NCI-H2081 (cell line): ENCODE results near the gene TCEANC.

ENCODE experiments used
- DNase-seq, 2 experiments: peaks; one replicate each; lab custom pipeline; 2025; lab: John Stamatoyannopoulos, UW

Gene TCEANC

DNA sequence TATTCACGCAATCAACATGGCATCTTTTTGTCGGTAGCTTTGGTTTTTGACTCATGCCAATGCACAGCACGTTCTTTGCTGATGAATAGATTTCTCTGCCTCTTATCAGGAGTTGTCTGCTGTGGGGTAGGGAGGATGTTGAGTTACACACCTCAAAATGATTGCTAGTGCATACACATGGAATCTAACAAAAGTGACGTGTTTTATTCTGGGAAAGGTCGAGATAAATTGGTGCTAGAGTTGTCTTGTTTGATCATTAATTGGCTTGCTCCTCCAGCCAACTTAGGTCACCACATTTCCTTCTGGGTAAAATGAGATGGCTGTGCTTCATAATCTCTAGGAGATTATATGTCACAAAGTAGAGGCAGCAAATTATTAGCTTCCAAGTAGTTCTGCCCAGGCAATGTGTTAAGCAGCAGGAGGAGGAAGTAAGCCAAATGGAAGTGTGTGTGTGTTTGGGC is 39.9 kb downstream of the TCEANC start:
- DNase-seq, result no peak

DNA sequence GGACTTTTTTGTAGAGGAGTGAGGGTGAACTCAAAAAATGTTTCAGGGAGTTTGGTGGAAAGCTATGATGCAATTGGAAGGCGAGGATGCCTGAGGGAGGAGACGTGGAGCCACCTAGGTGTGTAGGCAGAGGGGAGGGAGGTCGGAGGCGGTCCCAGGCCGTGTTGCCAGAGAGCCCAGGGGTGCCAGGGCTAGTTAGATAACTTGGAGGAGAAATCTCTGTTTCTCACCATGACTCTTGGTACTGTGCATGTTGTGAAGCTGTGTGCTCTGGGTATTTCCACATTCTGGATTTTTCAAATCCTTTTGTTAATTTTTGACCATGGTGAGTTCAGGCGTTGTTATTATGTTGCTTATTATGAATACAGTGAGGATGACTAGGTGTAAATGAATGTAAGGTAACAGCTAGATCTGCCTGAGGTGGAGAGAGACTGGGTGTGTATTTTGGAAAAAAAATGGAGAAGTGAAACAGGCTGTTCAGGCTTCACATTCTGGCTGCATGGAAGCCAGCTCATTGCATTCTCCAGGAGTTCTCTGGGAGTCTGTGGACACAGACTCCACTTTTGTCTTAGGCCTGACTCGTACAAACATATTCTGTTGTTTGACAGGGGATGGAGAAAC is 40.5 kb downstream of the TCEANC start:
- DNase-seq, result no peak

DNA sequence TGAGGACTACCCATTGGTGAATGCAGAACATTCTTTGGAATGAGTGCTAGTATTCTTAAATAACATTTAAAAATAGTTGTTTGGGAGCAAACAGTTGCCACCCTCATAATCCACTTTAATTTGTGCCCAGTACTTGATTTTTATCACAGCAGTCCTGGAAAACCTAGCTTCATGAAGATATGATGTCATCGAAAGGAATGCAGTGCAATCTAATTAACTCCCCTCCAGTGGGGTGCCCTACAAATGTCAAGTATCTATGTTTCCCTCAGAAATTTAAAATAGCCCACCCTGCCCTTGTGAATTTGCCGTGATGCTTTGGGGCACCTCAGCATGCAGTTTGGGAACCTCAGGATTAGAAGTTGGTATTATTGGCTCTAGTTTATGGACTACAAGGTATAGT is 41.4 kb downstream of the TCEANC start:
- DNase-seq, result no peak

DNA sequence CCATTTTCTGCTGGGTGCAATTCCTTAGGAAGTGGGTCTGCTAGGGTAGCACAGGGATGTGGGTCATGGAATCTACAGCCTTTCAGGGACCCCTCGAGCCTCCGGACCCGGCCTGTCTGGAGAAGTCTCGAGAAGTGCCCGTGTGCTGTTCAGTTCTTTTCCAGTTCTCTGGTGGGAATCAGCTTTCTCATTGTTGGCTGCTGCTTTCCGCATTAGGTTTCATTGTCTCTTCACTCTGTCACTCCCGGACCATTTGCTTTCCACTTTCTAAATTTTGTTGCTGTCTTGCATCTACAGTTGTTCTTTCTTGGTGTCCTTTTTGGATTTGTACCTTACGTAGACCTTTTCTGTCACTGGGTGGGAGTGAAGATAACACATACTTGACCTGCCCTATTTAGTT is 42.0 kb downstream of the TCEANC start:
- DNase-seq, result no peak

DNA sequence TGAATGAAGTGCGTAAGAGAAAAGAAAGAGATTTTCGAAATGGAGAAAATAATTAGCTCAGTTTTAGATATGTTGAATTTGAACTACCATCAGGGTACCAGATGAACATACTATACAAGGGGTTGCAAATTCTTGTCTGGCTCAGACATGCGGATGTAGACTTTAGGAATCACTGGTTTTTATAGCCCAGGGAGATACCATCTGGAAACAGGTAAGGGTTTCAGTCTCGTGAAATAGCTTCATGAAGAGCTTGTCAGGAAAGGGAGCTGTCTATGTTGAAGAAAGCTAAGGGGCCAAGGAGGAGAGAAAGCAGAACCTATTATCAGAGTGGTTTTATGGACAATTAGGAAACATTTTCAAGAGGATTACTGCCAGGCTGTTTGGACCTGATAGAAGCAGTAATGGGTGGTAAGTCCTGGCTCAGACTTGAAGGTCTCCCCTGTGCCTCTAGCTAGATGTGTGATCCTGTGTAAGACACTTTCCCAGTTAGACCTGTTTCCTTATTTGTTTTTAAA is 42.7 kb downstream of the TCEANC start:
- DNase-seq, result no peak

DNA sequence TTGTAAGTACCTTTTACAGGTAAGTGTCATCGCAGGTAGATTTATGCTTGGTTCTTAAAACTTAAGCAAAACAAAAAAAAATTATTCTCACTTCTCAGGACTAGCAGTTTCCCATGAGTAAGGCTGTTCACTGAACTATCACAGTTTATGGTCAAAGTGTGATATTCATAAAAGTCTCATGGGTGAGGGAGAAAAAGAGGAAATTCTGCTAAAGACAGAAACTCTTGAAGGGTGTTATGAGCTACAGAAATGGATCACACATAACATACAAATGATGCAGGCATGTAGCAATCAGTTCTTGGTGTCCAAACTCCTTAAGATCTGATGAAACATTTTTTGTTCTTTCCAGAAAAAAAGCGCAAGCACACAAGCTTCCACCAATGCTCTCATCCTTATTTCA is 44.5 kb downstream of the TCEANC start:
- DNase-seq, result no peak

DNA sequence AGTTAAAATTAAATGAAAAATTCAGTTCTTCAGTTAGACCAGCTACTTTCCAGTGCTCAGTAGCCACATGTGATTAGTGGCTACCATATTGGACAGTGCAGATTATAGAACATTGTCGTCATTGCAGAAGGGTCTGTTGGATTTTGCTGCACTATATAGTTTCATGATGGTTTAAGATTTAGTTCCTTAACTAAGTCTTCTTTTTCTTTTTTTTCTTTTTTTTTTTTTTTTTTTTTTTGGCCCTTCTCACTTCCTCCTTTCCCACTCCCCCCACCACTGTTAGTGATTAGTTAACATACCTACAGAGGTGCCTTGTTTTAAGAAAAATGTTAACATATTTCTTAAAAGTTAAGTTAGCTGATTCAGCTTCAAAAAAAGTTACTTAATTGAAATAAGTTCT is 45.0 kb downstream of the TCEANC start:
- DNase-seq, result no peak

DNA sequence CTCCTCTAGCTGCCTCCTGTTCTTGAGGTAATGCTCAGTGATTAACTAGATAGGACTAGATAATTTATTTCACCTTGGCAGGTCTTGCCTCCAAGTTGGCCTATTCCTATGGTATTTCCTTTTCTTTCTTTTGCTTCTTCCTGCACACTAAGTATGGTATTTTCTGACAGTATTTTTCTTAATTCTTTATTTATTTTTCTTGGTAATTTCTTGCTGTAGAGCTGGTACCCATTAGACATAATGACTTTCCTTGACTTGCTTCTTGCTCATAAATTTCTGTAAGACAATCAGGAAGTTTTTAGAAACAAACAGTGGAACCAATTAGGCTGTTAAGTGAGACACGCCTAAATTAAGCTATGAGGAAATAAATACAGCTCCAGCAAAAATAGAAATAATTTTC is 45.5 kb downstream of the TCEANC start:
- DNase-seq, result no peak

DNA sequence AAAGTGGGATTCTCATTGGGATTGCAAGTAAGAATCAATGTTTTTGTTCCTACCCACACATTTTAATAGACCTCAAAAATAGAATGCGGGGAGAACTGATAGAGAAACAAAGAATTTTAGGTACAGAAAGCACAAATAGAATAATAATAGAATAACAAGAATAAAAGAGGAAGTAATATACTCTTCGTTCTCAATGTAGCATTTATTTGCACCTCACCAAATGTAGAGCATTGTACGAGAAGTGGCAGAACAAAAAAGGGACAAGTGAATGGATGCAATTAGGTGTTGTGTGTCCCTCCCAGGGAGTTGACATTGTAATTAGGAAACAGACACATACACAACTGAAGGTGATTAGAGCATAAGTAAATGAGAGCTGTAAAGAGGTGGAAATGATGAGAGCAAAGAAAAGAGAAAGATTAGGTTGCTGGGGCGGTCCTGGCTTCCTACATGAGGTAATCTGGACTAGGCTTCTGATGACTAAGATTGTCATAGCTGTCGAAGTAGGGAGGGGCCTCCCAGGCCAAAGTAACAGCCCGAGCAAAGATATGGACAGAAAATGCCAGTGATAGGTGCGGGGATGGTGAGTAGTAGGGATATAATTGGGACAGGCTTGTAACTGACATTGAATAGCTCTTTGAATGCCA is 46.4 kb downstream of the TCEANC start:
- no peak for DNase-seq

DNA sequence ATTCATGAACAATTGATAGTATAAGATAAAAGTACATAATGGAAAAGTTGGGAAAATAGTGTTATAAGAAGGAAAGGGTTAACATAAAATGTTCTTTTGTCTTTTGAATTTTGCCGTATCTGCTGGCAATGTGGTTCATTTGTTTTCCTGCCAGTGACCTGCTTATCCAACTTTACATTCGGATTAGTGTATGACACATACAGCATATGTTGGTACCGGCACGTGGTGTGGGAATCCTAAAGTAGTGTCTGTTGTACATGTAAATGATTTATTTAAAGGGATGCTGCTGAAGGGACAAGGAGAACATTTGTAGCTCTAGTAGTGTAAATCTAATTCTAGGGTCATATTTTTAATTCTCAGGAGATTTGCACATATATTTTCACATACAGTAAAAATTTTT is 47.4 kb downstream of the TCEANC start:
- no peak for DNase-seq

DNA sequence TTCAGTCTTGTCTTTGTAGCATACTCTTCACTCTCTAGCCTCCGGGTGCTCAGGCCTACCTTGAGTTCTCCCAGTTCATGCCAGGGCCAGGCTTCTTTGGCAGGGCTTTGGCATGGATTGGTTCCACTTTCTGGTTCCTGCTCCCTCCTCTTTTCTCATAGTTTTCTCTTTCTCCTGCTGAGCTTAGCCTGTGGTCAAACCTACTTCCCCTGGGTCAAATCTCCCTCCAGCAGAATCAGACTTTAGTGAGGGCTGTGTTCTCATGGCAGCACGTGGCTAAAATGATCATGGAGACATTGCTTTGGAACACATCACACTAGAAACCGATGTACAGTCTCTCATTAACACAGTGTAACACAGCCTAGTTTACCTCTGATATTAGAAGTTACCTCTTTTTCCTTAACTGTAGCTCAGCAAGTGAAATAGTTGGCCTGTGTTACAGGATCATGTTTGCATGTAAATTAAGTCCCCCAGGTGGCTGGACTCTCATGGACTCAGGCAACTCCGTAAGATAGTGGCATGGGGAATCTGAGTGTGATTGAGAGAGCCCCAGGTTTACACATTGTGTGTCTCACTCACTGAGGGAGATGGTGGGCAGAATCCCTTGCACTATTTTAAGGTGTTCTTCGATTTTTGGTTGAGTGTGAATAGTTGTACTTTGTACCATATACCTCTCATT is 49.3 kb downstream of the TCEANC start:
- DNase-seq, result no peak

DNA sequence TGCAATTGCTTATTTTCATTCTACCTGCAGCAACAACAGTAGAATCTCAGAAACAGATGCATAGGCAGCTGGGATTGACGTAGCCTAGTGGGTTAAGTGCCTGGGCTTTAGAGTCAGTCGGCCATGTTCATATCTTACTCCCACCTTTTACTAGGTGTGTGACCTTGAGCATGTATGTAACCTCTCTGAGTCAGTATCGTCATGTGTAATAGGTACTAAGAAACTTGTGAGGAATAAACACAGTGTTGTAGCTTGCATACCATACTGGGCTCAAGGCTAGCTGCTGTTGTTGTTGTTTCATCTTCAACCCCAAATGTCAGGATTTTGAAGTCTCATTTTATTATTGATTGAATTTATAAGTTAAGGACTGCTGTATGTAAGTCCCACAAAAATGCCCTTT is 50.2 kb downstream of the TCEANC start:
- no peak for DNase-seq

DNA sequence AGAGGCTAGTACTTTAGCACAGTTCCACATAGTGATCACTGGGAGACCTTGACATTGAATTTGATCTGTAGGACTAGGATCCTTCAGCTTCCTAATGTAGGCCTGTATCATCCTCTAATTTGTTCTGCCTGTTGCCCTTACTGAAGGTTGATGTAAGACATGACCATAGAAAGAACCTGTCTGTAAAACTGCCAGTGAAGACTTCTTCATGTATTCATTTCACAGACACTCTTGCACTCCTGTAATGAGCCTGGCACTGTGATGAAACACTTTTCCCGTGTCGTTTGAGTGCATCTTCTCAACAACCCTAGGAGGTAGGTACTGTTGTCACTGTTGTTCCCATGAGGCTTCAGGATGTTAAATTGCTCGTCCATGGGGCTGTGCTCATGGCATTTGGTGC is 50.6 kb downstream of the TCEANC start:
- DNase-seq, result no peak

DNA sequence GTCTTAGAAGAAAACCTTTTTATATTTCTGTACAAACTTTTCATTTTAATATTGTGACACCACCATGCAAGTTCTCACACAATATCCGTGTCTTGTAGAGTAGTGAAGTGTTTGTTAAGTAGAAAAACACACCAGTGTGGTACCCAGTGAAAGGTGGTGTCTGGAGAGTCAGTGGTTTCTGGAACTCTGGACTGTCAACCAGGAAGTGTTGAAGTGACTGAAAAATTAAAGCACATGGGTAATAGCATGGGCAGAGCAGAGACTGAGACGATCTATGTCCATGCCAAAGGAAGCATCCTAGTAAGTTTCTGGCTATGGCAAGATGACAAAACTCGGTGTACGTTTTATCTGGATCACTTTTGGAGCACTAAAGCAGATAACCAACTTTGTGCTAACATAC is 58.2 kb downstream of the TCEANC start:
- DNase-seq, result no peak
